ENCODE results near the gene SORBS1.

Gene SORBS1

GRCh38 chr10:95291365-95292039, 269.7 kb downstream of the SORBS1 start:
- H3K27me3 ChIP-seq (ENCODE audit: insufficient read depth, low read length): no peaks in the 10 kb centered on the region
- peaks cover 18% of the 10 kb centered on the region for H3K79me2 ChIP-seq (ENCODE audit: control insufficient read depth, insufficient read depth, low read length, poor library complexity)
- H3K27ac ChIP-seq (ENCODE audit: low read depth, low read length): no peak overlapping the region
- H3K18ac ChIP-seq (ENCODE audit: low read length): peak overlapping the region; percentile 91
- peak overlapping the region; percentile 95 for H4K8ac ChIP-seq (ENCODE audit: low read depth, low read length)
- peak overlapping the region; percentile 95 for H3K4me3 ChIP-seq (ENCODE audit: low read depth, low read length)
- peak overlapping the region; percentile 96 for H2BK12ac ChIP-seq (ENCODE audit: low read length)
- peak overlapping the region; percentile 97 for H4K91ac ChIP-seq (ENCODE audit: low read depth, low read length)
- no peak for DNase-seq
- H2AFZ ChIP-seq (ENCODE audit: insufficient read depth, low read length, poor library complexity): peak overlapping the region; percentile 77
- H2BK5ac ChIP-seq (ENCODE audit: low read depth, low read length, poor library complexity): peak overlapping the region; percentile 97
- peak overlapping the region; percentile 70 for H3K4ac ChIP-seq (ENCODE audit: low read depth, low read length)
- H3K9me3 ChIP-seq (ENCODE audit: insufficient read depth, low read depth, low read length): peaks cover 3% of the 10 kb centered on the region
- peaks cover 26 to 32% of the 10 kb centered on the region in 2 experiments for H3K4me1 ChIP-seq (ENCODE audit: control insufficient read depth in 1 of 2, insufficient read depth in 2 of 2, low read length in 2 of 2)
- peak overlapping the region; percentile 99 for H2BK120ac ChIP-seq (ENCODE audit: insufficient read depth, low read length, poor library complexity)
- no peak overlapping the region for H3K23ac ChIP-seq (ENCODE audit: low read length)
- H3K4me2 ChIP-seq (ENCODE audit: low read length): peak overlapping the region; percentile 90
- peaks cover 33% of the 10 kb centered on the region for H3K79me1 ChIP-seq (ENCODE audit: low read length)
- peak overlapping the region; percentile 75 for H3K9ac ChIP-seq (ENCODE audit: low read length)
- peak overlapping the region; percentile 71 for H4K12ac ChIP-seq (ENCODE audit: low read depth, low read length)
- H3K14ac ChIP-seq (ENCODE audit: low read length): peak overlapping the region; percentile 88
- no peaks in the 10 kb centered on the region for H3K36me3 ChIP-seq (ENCODE audit: control insufficient read depth in 1 of 2, insufficient read depth in 2 of 2, low read length in 2 of 2)
- no CpG with 5 or more reads among the region's 19 CpGs for WGBS (ENCODE audit: extremely low coverage, insufficient coverage, insufficient read length)
- H2AK5ac ChIP-seq (ENCODE audit: low read length): peak overlapping the region; percentile 83

GRCh38 chr10:95290461-95291364, 270.5 kb downstream of the SORBS1 start, which contains the start of gene PDLIM1:
TSS of gene PDLIM1 (minus strand) at chr10:95291003. CDS start at chr10:95290915, 88 bp downstream.
- Histone ChIP-seq H3K79me2 (ENCODE audit: control insufficient read depth, insufficient read depth, low read length, poor library complexity) (peaks cover 18% of the 10 kb centered on the region), H3K79me1 (ENCODE audit: low read length) (peaks cover 32% of the 10 kb centered on the region), H2BK12ac (ENCODE audit: low read length) (peak within 1 kb of the TSS; percentile 97), H3K27me3 (ENCODE audit: insufficient read depth, low read length) (no peaks in the 10 kb centered on the region), H3K23ac (ENCODE audit: low read length) (no peak within 1 kb of the TSS), H3K4me2 (ENCODE audit: low read length) (peak within 1 kb of the TSS; percentile 90), H3K4me3 (ENCODE audit: low read depth, low read length) (peak within 1 kb of the TSS; percentile 95), H2BK5ac (ENCODE audit: low read depth, low read length, poor library complexity) (peak within 1 kb of the TSS; percentile 98), H3K14ac (ENCODE audit: low read length) (peak within 1 kb of the TSS; percentile 100), H2AK5ac (ENCODE audit: low read length) (peak within 1 kb of the TSS; percentile 98), H4K12ac (ENCODE audit: low read depth, low read length) (peak within 1 kb of the TSS; percentile 97), H3K4me1 (ENCODE audit: control insufficient read depth in 1 of 2, insufficient read depth in 2 of 2, low read length in 2 of 2) (peaks cover 24 to 31% of the 10 kb centered on the region in 2 experiments), H2AFZ (ENCODE audit: insufficient read depth, low read length, poor library complexity) (peak within 1 kb of the TSS; percentile 99), H3K27ac (ENCODE audit: low read depth, low read length) (peak within 1 kb of the TSS; percentile 72), H3K9ac (ENCODE audit: low read length) (peak within 1 kb of the TSS; percentile 95), H4K91ac (ENCODE audit: low read depth, low read length) (peak within 1 kb of the TSS; percentile 98), H3K9me3 (ENCODE audit: insufficient read depth, low read depth, low read length) (peaks cover 3% of the 10 kb centered on the region), H4K8ac (ENCODE audit: low read depth, low read length) (peak within 1 kb of the TSS; percentile 98), H3K36me3 (ENCODE audit: control insufficient read depth in 1 of 2, insufficient read depth in 2 of 2, low read length in 2 of 2) (no peaks in the 10 kb centered on the region), H2BK120ac (ENCODE audit: insufficient read depth, low read length, poor library complexity) (peak within 1 kb of the TSS; percentile 100), H3K4ac (ENCODE audit: low read depth, low read length) (peak within 1 kb of the TSS; percentile 100), H3K18ac (ENCODE audit: low read length) (peak within 1 kb of the TSS; percentile 100)
- WGBS (ENCODE audit: extremely low coverage, insufficient coverage, insufficient read length): no CpG with 5 or more reads among the region's 119 CpGs
- peak; percentile 59 to 72 for DNase-seq

DNA sequence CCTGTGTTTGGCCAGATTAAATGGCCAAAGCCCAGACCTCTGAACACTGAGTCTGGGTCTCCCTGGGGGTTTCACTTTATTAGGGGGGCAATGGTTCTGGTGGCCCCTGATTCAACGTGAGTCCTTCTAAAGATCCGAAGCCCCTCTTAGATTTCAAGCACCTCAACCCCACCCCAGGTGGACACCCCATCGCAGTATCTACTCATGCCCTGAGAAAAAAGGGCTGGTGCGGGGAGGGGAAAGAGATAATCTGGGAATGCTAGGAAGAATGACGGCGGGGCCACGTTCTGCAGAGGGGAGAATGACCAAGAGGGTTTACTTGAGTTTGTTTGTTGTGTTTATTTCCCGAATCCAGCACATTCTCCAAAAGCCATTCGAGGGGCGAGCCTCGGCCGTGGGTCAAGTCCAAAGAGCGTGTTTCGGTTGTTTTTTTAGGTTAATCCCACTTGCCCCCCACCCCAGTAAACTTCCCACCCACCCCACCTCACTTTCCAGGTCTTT, 271.2 kb downstream of the SORBS1 start:
- H4K12ac ChIP-seq (ENCODE audit: low read depth, low read length): peak overlapping the region; percentile 5
- peak overlapping the region; percentile 100 for H2BK120ac ChIP-seq (ENCODE audit: insufficient read depth, low read length, poor library complexity)
- H3K9me3 ChIP-seq (ENCODE audit: insufficient read depth, low read depth, low read length): peaks cover 3% of the 10 kb centered on the region
- H2BK5ac ChIP-seq (ENCODE audit: low read depth, low read length, poor library complexity): peak overlapping the region; percentile 98
- WGBS (ENCODE audit: extremely low coverage, insufficient coverage, insufficient read length): no CpG with 5 or more reads among the region's 14 CpGs
- H2BK12ac ChIP-seq (ENCODE audit: low read length): peak overlapping the region; percentile 1
- peaks cover 17 to 28% of the 10 kb centered on the region in 2 experiments for H3K4me1 ChIP-seq (ENCODE audit: control insufficient read depth in 1 of 2, insufficient read depth in 2 of 2, low read length in 2 of 2)
- peak overlapping the region; percentile 66 for H3K4ac ChIP-seq (ENCODE audit: low read depth, low read length)
- H3K27me3 ChIP-seq (ENCODE audit: insufficient read depth, low read length): no peaks in the 10 kb centered on the region
- H3K4me3 ChIP-seq (ENCODE audit: low read depth, low read length): peak overlapping the region; percentile 95
- peak overlapping the region; percentile 99 for H2AFZ ChIP-seq (ENCODE audit: insufficient read depth, low read length, poor library complexity)
- H3K4me2 ChIP-seq (ENCODE audit: low read length): peak overlapping the region; percentile 90
- peak overlapping the region; percentile 72 for H3K27ac ChIP-seq (ENCODE audit: low read depth, low read length)
- no peaks in the 10 kb centered on the region for H3K36me3 ChIP-seq (ENCODE audit: control insufficient read depth in 1 of 2, insufficient read depth in 2 of 2, low read length in 2 of 2)
- H4K8ac ChIP-seq (ENCODE audit: low read depth, low read length): peak overlapping the region; percentile 51
- H2AK5ac ChIP-seq (ENCODE audit: low read length): no peak overlapping the region
- H3K79me1 ChIP-seq (ENCODE audit: low read length): peaks cover 24% of the 10 kb centered on the region
- H3K18ac ChIP-seq (ENCODE audit: low read length): peak overlapping the region; percentile 85
- peak overlapping the region; percentile 100 for H3K14ac ChIP-seq (ENCODE audit: low read length)
- DNase-seq: peak in 1 of 2 donors; percentile 13
- no peak overlapping the region for H3K23ac ChIP-seq (ENCODE audit: low read length)
- H4K91ac ChIP-seq (ENCODE audit: low read depth, low read length): peak overlapping the region; percentile 98
- H3K9ac ChIP-seq (ENCODE audit: low read length): peak overlapping the region; percentile 95
- H3K79me2 ChIP-seq (ENCODE audit: control insufficient read depth, insufficient read depth, low read length, poor library complexity): peaks cover 24% of the 10 kb centered on the region

Data from trophoblast cell (in vitro differentiated cells and primary cell).